GM12801 (cell line): ENCODE measurements around the gene AQR.

Experiments used
- CTCF ChIP-seq: IDR thresholded peaks from one replicate; pipeline ENCODE4 v1.5.1; 2011; ENCODE audit warnings: control low read depth; ENCODE audit not compliant: insufficient read length; ENCODE audit errors: extremely low read depth

AQR gene

GRCh38 chr15:34812369-34812768, 157.2 kb downstream of the AQR start:
- TF ChIP-seq CTCF, result no peak

- TF ChIP-seq CTCF, result no peak
Observed at GRCh38 chr15:34810443-34811129, 159.0 kb downstream of the AQR start.

GRCh38 chr15:34809186-34809585, 160.4 kb downstream of the AQR start:
- no peak for TF ChIP-seq CTCF

- TF ChIP-seq CTCF, result no peak
Observed at GRCh38 chr15:34808016-34808415, 161.5 kb downstream of the AQR start.

GRCh38 chr15:34804776-34805175, 164.8 kb downstream of the AQR start:
- no peak for TF ChIP-seq CTCF

- no peak for TF ChIP-seq CTCF
Observed at GRCh38 chr15:34804113-34804512, 165.4 kb downstream of the AQR start.

- no peak for TF ChIP-seq CTCF
Observed at GRCh38 chr15:34802803-34803750, 166.5 kb downstream of the AQR start.
